Peyer's patch (tissue), 4 donors: ENCODE measurements around the gene COMTD1.

Experiments used
- CTCF ChIP-seq, 6 experiments: fragments of 450-650 bp in 4 of 6; fragments of 200-600 bp in 2 of 6; sonication (generic) in 1 of 6; IDR thresholded peaks; one replicate each; pipeline ENCODE4 v1.5.1; 2017 to 2019; ENCODE audit warnings: antibody characterized with exemption in 6 of 6, mild to moderate bottlenecking in 3 of 6, moderate library complexity in 1 of 6
- POLR2A ChIP-seq, 2 donors: fragments of 450-650 bp; IDR thresholded peaks; one replicate each; pipeline ENCODE4 v1.5.1; 2017; ENCODE audit warnings: antibody characterized with exemption in 2 of 2, mild to moderate bottlenecking in 2 of 2, moderate library complexity in 2 of 2

DNA sequence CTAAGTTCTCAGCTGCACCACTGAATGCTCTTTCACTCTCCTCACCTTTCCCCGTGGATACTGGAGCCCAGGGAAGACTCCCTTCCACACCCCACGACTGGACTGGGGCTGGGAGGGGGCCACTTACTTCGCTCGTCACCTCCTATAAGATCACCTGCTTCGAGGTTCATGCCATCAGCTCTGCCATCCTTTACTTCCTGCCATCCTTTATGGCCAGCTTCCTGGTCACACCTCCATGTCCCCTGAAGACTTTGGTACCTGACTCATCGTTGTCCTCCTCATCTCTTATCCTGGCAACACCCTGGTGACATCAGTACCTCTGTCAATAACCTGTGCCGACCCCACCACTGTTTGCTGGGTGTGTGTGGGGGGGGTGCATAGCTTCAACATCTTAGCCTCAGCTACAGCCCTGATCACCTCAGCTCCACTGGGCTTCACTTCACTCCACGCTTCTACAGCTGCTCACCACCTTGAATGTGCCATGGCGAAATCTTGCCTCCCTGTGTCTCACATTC lies 33.9 kb downstream of the COMTD1 start:
- TF ChIP-seq CTCF (IDR thresholded peaks at IDR 0.05) (no peak), POLR2A (IDR thresholded peaks at IDR 0.05) (peak; percentile 36 to 72)
